IPS DF 6.9 (cell line): ENCODE data around the gene MYDGF.

ENCODE experiments used
- DNase-seq: peaks from one replicate; pipeline ENCODE4 v3.0.0-alpha.2; 2013; ENCODE audit warnings: low read depth, low spot score
- H3K27ac ChIP-seq: one replicate; pipeline ENCODE4 v1.5.1; 2013; ENCODE audit warnings: low read length, control low read depth
- H3K27me3 ChIP-seq: 2 replicates; pipeline ENCODE4 v1.6.1; 2013; ENCODE audit warnings: mild to moderate bottlenecking, low read length; ENCODE audit not compliant: control insufficient read depth, insufficient read depth
- H3K36me3 ChIP-seq: 2 replicates; pipeline ENCODE4 v1.6.1; 2013; ENCODE audit warnings: low read length; ENCODE audit not compliant: control insufficient read depth, insufficient read depth
- H3K4me1 ChIP-seq: 2 replicates; pipeline ENCODE4 v1.6.1; 2013; ENCODE audit warnings: low read length; ENCODE audit not compliant: control insufficient read depth, insufficient read depth
- H3K4me3 ChIP-seq: 2 replicates; pipeline ENCODE4 v1.5.1; 2013; ENCODE audit warnings: mild to moderate bottlenecking, low read length
- H3K9me3 ChIP-seq: 2 replicates; pipeline ENCODE4 v1.6.1; 2013; ENCODE audit warnings: low read length, inconsistent platforms; ENCODE audit not compliant: control insufficient read depth, insufficient read depth
- WGBS: extraction: QIAGEN DNeasy Blood & Tissue Kit; methylation state at CpG from one replicate; pipeline ENCODE4 v1.1.7; 2013; ENCODE audit warnings: mixed read lengths, missing lambda C conversion rate; ENCODE audit not compliant: insufficient read length, insufficient coverage; 5-methylcytosine and 5-hydroxymethylcytosine counted together

Gene MYDGF

DNA sequence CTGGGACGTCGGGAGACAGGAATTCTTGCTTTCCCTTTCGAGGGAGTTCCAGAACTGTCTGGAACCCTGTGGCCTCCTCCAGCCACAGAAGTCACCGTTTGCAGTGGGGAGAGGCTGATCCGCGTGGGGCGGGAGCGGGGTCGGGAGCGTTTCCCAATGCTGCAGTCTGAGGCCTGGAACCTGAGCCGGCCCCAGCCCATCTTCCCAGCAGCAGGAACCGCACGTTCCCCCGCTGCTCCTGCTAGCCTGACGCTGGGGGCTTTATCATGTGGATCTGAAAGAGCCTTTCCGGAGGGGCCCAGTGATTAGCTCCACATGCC is 40.1 kb upstream of the MYDGF start:
- peaks cover 31% of the 10 kb centered on the region for H3K36me3 ChIP-seq
- no peaks in the 10 kb centered on the region for H3K27me3 ChIP-seq
- no peak overlapping the region for H3K4me3 ChIP-seq
- no peak overlapping the region for H3K27ac ChIP-seq
- no peak for DNase-seq
- H3K4me1 ChIP-seq = no peaks in the 10 kb centered on the region
- WGBS = no CpG with 5 or more reads among the region's 16 CpGs
- H3K9me3 ChIP-seq = no peaks in the 10 kb centered on the region

DNA sequence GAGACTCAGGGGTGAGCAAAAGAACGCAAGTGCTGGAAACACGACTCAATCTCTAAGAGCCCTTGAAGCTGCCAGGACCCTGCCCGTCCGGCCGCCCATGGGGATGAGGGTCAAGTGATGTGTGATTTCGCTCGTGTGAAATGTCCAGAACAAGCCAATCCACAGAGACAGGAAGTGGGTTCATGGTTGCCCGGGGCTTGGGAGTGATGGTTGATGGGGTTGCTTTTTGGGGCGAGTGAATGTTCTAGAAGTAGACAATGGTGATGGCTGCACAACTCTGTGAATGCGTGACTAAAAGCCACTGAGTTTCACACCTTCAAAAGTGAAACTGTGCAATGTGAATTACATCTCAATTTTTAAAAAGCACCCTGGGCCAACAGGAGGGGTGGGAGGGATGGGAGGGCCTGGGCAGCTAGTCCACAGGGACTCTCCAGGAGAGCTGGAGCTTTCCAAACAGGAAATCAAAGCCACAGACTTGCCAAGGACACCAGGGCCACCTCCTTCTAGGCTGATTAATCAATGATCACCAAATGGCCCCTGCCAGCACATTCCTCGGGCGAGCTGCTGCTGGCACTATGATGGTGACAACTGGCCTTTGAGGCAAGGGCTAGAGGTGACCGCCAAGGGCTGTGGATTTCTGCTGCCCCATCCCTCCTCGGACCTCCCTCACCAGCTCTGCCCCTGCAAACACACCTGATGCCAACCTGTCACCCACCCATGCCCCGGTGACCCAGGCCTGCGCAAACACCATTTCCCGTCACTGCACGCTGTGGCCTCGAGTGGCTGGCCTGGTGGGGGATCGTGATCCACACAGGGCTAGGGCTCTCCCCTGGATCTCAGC is 39.5 kb upstream of the MYDGF start:
- Histone ChIP-seq H3K4me3 (no peak overlapping the region), H3K9me3 (no peaks in the 10 kb centered on the region), H3K27me3 (no peaks in the 10 kb centered on the region), H3K27ac (no peak overlapping the region), H3K4me1 (no peaks in the 10 kb centered on the region), H3K36me3 (peaks cover 29% of the 10 kb centered on the region)
- no CpG with 5 or more reads among the region's 20 CpGs for WGBS
- DNase-seq = no peak

DNA sequence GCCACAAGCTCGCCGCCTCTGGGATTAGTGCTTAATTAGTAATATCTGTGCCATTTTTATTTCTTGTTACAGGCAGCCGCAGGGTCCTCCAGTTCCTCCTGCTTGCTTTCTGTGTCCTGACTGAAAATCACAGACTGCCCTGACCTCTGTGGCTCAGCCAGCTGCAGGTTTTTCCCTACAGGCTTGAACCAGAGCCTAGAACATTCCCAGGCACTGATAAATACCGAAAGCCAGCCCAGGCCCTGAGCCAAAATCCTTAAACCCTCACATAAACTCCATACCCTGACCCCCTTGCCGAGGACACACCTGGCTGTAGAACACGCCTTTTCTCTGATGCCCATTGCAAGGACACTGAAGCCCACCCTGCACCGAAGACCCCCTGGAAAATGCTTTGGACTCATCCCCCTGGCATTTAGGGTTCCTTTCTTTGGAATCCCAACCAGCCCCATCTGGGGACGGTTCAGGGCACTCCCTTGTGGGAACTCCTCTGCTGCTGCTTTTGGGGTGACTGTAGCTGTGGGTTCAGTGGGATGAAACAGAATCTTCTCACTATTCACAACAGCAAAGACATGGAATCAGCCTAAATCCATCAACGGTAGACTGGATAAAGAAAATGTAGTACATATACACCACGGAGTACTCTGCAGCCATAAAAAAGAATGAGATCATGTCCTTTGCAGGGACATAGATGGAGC is 38.0 kb upstream of the MYDGF start:
- no peaks in the 10 kb centered on the region for H3K4me1 ChIP-seq
- DNase-seq = no peak
- peaks cover 23% of the 10 kb centered on the region for H3K36me3 ChIP-seq
- no peaks in the 10 kb centered on the region for H3K27me3 ChIP-seq
- no peak overlapping the region for H3K4me3 ChIP-seq
- no peak overlapping the region for H3K27ac ChIP-seq
- no CpG with 5 or more reads among the region's 10 CpGs for WGBS
- no peaks in the 10 kb centered on the region for H3K9me3 ChIP-seq

DNA sequence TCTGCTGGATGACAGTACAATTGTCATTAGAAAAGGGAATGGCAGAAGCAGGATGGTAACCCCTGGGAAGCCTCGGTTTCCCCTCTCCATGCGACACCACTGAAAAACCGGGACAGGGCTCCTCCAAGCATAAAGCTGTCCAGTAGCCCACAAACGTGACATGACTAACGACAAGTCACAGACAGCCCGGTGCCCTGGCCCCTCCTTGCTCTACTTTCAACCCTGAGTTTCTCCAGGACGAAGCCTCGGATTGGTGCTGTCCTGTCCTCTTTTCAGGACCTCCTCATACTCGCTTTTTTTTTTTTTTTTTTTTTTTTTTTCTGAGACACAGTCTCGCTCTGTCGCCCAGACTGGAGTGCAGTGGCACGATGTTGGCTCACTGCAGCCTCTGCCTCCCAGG is 37.2 kb upstream of the MYDGF start:
- no peak overlapping the region for H3K4me3 ChIP-seq
- no peaks in the 10 kb centered on the region for H3K27me3 ChIP-seq
- no CpG with 5 or more reads among the region's 12 CpGs for WGBS
- no peaks in the 10 kb centered on the region for H3K4me1 ChIP-seq
- peaks cover 17% of the 10 kb centered on the region for H3K36me3 ChIP-seq
- DNase-seq = no peak
- H3K27ac ChIP-seq = no peak overlapping the region
- no peaks in the 10 kb centered on the region for H3K9me3 ChIP-seq

DNA sequence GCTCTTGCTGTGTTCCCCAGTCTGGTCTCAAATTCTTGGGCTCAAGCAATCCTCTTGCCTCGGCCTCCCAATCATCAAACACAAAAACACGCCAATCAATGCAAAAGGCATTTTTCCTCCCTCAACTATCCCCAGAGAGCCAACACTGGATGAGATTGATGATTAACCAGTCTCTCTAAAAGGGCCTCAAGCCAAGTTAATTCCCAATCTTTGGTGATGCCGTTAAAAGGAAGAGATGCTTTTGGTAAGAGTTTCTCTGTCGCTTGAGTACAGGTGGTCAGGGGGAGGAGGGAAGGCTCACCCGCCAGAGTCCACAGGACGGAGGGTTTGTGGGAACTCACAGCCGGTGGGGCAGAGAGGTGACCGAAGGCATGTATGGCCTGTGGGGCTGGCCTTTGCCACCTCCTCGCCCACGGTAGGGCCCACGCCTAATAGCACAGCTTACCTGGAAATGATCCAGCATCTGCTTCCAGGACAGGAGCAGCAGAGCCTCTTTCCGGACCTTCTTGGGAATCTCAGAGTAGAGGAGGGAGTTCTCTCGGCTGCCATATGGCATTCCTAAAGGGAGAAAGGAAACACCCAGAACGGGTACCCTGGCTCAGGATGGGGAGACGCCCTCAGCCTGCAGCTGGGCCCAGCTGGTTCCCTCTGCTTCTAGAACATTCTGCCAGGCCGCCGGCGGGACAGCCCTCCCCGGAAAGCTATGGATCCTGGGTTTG is 35.4 kb upstream of the MYDGF start:
- no peaks in the 10 kb centered on the region for H3K27me3 ChIP-seq
- H3K27ac ChIP-seq = no peak overlapping the region
- WGBS = no CpG with 5 or more reads among the region's 19 CpGs
- DNase-seq = no peak
- no peaks in the 10 kb centered on the region for H3K4me1 ChIP-seq
- H3K4me3 ChIP-seq = no peak overlapping the region
- no peaks in the 10 kb centered on the region for H3K9me3 ChIP-seq
- peaks cover 25% of the 10 kb centered on the region for H3K36me3 ChIP-seq

DNA sequence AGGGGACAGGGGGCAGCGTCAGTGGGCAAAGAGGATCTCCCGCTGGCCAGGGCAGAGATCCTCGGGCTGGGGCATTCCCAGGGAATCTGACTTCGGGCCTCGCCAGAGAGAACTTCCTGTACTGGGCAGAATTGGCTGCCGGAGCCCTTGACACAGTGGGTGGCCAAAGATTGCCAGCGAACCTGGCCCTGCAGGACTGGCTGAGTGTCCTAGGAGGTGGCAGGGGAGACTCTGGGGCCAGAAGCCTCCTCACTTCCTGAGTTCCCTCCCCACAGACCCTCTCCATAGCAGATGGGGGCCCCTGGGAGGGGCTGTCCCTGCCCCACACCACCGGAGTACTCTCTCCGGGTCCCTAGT is 34.2 kb upstream of the MYDGF start:
- H3K4me1 ChIP-seq = no peaks in the 10 kb centered on the region
- H3K4me3 ChIP-seq = no peak overlapping the region
- no peaks in the 10 kb centered on the region for H3K9me3 ChIP-seq
- peaks cover 33% of the 10 kb centered on the region for H3K36me3 ChIP-seq
- no peaks in the 10 kb centered on the region for H3K27me3 ChIP-seq
- WGBS = no CpG with 5 or more reads among the region's 9 CpGs
- no peak for DNase-seq
- H3K27ac ChIP-seq = no peak overlapping the region

DNA sequence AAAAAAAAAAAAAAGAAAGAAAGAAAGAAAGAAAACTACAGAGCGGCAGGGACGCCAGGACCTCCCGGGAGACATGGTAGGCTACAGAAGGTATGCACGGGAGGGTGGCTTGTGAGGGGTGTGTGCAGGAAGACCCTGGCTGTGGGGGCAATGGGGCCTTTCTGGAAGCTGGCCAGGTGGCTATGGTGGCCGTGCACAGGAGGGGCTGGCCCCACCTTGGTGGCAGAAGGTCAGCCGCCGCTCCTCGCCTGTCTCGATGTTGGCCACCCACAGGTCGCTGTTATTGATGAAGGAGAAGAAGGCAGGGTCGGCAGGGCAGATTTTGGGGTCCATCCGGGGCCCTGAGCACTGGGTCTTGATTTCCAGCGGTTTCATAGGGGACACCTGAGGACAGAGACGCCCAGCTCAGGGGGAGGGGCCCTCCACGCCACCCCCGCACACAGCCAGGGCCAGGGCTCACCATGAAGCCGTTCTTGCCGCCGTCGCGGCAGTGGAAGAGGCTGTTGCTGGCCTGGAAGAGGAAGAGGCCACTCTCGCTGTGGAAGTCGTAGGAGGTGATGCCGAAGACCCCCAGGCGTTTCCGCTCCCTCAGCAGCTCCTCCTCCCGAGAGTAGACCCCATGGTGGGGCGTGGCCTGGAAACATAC is 33.7 kb upstream of the MYDGF start:
- no peak for DNase-seq
- H3K27ac ChIP-seq = no peak overlapping the region
- no peaks in the 10 kb centered on the region for H3K27me3 ChIP-seq
- H3K36me3 ChIP-seq = peaks cover 33% of the 10 kb centered on the region
- WGBS = no CpG with 5 or more reads among the region's 28 CpGs
- H3K4me3 ChIP-seq = no peak overlapping the region
- H3K4me1 ChIP-seq = no peaks in the 10 kb centered on the region
- no peaks in the 10 kb centered on the region for H3K9me3 ChIP-seq

DNA sequence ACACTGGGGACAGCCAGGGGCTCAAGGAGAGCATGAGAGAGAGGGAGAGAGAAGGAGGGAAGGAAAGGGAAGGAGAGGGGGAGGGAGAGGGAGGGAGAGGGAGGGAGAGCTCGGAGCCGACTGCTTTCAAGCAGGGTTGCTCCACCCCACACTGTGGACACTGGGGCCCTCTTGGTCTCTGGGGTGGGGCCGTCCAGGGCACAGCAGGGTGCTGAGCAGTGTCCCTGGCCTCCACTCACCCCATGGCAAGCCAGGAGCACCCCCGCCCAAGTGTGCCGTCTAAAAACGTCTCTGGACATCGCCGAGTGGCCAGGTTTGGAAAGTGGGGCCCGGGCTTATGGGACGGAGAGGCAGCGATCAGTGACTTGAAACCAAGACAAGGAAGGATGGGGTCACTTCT is 32.6 kb upstream of the MYDGF start:
- no peak overlapping the region for H3K4me3 ChIP-seq
- H3K9me3 ChIP-seq = no peaks in the 10 kb centered on the region
- H3K4me1 ChIP-seq = no peaks in the 10 kb centered on the region
- DNase-seq = no peak
- H3K27me3 ChIP-seq = no peaks in the 10 kb centered on the region
- no peak overlapping the region for H3K27ac ChIP-seq
- WGBS = no CpG with 5 or more reads among the region's 11 CpGs
- peaks cover 33% of the 10 kb centered on the region for H3K36me3 ChIP-seq

DNA sequence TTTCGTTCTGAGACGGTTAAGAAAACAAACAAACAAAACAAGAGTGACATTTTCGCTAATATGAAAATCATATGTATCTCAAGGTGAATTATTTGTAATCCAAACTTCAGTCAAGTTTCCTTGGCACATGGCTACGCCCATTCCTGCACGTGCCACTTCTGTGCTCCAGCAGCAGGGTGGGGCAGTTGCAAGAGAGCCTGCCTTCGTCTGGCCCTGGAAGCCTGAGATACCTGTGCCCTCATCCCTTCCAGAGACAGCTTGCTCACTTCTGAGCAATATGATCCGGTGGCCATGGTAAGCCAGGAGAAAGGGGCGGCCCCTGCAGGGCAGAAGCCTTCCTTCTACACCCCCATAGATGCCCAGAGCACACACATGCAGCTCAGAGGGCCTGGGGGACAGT is 31.4 kb upstream of the MYDGF start:
- Histone ChIP-seq H3K27ac (no peak overlapping the region), H3K9me3 (no peaks in the 10 kb centered on the region), H3K27me3 (no peaks in the 10 kb centered on the region), H3K4me1 (no peaks in the 10 kb centered on the region), H3K4me3 (no peak overlapping the region), H3K36me3 (peaks cover 38% of the 10 kb centered on the region)
- no peak for DNase-seq
- WGBS = no CpG with 5 or more reads among the region's 8 CpGs

DNA sequence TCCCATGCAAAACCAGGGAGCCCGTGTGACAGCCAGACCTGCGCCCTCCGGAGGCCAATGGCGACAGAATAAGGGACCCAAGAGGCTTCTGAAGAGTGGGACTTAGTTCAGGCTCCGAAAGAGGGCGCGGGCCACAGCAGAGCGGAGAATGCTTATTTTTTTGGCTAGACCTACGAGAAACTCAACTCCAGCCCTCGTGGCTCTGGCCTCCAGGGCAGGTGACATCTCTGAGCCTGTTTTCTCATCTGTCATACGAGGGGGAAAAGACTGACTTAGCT is 30.5 kb upstream of the MYDGF start:
- no peak overlapping the region for H3K4me3 ChIP-seq
- H3K9me3 ChIP-seq = no peaks in the 10 kb centered on the region
- no peaks in the 10 kb centered on the region for H3K4me1 ChIP-seq
- peaks cover 37% of the 10 kb centered on the region for H3K36me3 ChIP-seq
- H3K27ac ChIP-seq = no peak overlapping the region
- WGBS = no CpG with 5 or more reads among the region's 11 CpGs
- no peak for DNase-seq
- no peaks in the 10 kb centered on the region for H3K27me3 ChIP-seq
